GM19099 (cell line): ENCODE measurements around the gene KIF6.

Experiments used
- POLR2A ChIP-seq: IDR thresholded peaks from 3 replicates; pipeline ENCODE4 v1.6.1; 2011; ENCODE audit warnings: low read depth; ENCODE audit not compliant: insufficient read length; ENCODE audit errors: extremely low read depth

Gene KIF6

DNA sequence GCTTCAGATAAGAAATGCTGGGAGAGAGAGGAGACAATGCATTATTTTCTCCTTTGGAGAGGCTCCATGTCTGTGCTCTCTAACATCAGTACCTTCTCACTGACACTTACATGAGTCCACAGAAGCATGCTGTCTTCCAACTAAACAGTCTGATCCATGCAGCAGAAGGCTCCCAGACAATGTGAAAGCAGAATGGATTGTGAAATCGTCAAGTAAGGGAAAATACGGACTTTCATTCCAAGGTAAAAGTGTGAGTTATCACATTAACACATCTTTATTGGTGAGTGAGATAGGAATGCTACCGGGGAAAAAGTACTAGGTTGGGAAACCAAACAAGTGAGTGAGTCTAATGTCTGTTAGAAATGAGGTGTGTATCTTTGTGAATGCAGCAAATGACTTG, 235.1 kb downstream of the KIF6 start:
- no peak for TF ChIP-seq POLR2A

DNA sequence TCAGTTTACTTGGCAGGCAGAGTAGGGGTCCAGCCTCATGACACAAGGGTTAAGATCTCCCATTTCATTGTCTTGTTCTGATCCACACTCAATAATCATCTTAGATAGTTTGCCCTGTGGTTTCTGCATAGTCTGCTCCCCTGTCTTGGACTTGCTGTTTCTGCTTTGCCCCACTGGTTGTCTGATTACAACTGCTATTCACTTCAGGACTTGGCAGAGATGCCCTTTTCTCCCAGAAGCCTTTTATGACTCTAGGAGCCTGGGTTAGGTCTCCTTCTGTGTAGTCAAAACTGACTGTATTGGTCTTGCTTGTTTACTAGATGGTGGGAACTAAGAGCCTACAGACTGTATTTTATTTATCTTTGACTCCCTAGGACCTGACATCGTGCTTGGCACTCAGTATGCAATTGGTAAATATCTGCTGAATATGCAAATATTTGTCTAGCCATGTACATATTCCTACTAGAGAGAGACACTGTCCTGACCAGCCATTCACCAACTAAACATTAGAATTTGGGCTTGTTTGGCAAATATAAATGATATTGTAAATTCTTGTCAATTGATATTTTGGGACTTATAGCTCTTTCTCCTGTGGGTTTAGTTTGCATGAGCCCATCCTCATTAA, 236.8 kb downstream of the KIF6 start:
- no peak for TF ChIP-seq POLR2A

DNA sequence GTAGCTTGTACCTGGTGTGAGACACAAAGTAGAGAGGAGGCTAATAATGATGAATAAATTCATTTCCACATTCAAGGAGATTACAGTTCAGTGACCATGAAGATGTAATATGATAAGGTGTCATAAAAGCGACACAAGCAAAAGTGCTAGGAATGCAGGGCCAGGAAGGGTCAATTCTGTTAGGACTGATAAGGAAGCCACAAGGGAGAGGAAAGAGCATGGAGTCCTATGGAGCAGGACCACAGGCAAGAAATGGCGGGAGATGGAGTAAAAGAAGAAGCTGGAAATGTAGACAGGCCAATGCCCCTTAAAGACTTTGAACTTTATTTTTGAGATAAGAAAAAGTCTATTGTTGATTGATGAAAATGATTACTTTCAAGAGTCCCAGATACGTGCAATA, 240.9 kb downstream of the KIF6 start:
- TF ChIP-seq POLR2A: no peak

DNA sequence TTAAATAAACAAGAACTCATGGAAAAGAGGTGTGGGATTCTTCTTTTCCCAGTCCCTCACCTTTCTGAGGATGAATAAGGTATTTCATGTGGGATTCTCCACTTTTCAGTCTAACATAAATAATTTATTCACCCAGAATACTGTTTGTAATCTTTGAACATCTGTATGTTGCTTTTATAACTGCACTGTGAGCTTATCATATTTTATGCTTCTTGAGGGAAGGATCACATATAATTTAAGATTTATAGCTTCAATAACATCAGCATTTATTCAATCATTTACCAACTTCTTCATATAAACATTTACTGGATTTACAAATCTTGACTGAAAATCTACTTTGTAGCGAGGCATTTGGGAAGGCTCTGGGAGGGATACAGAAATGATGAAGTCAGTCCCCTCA, 248.5 kb downstream of the KIF6 start:
- no peak for TF ChIP-seq POLR2A

DNA sequence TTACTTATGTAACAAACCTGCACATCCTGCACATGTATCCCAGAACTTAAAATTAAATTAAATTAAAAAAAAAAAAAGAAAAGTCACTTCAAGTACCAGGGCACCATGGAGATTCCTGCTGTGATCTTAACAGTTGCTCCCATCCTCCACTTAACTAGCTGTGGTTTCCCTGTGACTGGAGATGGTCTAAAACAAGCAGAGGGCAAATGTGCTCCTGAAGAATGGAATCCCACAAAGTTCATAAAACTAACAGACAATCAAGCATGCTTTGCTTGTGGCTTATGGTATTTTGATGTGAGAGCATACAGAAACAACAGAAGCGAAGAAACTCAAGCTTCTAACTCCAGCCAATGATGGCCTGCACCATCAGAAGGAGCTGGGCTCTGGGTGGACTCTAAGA, 249.1 kb downstream of the KIF6 start:
- TF ChIP-seq POLR2A: no peak

DNA sequence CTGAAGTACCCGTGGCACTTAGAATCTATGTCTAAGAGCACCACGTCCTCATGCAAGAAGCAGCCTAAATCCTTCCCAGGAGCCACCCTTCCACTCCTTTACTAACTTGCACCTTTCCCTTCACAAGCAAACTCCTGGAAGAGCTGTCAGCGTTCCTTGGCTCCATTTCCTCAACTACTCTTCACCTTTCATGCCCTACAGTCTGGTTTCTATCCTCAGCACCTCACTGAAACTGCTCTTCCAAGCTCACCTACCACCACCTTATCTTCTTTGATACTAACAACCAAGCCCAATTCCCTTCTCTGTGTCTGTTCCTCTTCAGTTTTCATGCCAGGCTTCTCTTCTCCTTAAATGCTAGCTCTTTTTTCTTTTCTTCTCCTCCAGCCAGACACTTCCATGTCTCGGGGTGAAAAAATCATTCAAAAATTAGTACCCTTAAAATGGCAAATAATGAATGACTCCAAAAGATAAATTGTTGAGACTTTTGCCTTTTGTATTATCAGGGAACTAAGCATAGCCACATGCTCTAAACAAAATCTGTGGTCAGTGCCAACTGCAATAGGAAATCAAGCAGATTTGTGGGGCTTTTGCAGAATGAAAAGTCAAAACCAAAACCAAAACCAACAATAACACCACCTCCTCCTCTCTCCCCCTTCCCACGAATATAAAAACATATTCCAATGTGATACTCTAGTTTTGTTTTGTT, 253.1 kb downstream of the KIF6 start:
- TF ChIP-seq POLR2A: no peak

DNA sequence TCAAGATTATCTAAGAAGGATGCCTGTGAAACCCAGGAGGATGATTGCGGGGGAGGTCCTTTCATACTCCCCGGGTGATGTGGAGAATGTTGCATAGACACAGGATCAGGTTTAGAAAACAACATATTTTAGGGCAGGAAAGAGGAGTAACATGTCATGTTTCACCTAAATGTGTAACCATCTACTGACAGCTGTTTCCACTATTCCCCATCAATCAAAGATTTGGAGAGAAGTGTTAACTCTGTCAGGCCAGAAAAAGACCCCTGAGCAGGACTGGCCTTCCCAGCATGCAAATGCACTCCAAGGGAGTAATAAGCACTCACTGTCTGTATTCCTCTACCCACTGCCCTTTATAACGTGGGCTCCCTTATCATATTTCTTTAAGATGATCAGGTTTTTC, 254.7 kb downstream of the KIF6 start:
- no peak for TF ChIP-seq POLR2A

DNA sequence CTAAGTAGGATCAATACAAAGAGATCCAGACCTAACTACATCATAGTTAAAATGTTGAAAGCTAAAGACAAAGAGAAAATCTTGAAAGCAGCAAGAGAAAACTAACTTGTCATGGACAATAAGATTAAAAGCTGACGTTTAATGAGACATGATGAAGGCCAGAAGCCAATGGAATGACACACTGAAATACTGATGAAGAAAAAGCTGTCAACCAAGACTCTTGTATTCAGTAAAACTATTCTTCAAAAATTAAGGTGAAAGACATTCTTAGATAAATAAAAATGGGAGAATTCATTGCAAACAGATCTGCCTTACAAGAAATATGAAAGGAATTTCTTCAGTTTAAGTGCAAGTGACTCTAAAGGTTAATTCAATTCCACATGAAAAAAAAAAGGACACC, 256.8 kb downstream of the KIF6 start:
- no peak for TF ChIP-seq POLR2A

DNA sequence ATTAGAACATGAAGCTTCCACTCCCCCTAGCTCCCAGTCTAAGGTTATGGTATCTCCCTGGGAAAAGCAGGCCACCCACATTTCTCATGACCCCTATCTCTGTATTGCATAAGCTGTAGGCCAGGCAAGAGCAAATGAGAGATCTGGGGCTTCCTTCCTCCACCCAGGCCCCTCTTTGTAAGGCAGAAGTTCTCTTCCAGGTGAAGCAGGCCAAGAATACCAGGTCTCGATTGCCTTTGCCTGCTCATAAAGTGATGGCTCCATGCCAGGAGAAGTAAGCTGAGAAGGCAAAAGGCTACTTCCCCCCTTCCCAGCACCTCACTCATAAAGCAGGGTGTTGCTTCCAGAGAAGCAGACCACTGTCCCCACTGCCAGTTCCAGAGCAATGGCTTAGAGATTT, 258.6 kb downstream of the KIF6 start:
- TF ChIP-seq POLR2A: no peak

DNA sequence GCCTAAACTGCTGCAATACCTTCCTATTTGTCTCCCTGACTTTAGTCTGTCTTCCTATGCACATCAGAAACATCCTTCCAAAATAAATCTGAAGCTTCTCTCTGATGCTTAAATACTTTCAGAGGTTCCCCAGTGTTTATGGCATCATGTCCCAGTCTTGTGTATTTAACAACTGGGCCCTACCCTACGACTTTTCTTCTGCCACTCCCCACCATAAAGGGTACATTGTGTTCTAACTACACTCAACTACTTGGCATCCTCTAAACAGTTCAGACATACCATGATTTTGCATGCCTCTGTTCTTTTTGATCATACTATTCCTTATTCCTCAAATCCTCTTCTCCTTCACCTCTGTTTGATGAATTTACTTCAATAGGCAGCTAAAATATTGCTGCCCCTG, 259.7 kb downstream of the KIF6 start:
- TF ChIP-seq POLR2A: no peak

DNA sequence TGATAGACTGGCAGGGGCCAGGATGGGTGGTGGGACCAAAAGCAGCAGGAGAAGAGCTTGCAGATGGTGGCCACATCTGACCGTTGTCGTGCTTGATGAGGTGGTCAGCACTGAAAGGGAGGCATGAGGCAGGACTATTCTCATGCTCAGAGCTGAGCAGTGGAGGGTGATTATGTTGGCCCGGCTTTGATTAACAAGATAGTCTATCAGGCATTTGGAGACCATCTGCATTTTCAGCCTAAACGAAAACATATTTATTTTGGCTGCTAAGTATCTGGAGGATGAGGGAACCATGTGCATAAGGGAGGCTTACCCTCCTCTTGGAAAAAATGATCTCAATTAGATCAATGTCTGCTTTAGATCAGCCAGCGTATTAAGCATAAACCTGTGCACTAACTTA, 261.1 kb downstream of the KIF6 start:
- TF ChIP-seq POLR2A: no peak

DNA sequence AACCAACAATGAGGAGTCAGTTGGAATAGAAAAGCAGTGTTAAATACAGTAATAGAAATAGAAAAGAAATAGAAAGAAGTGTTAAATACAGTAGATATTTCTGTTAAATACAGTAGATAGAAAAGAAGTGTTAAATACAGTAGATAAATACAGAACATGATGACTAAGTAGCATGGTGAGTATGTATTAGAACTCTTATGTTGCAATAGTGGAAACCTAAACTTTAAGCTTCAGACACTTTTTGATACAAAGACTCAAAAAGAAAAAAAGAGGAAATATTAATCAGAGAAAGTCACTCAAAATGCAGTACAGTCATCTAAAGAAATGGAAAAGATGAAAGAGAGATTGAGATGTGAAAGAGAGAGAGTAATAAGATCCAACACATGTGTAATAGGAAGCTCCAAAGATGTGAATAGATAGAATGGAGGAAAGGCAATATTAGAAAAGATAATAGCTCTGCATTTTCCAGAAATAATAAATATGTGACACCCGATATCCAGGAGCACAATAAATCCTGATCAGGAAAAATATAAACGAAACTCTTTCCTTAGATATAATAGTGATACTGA, 271.2 kb downstream of the KIF6 start:
- TF ChIP-seq POLR2A: no peak

DNA sequence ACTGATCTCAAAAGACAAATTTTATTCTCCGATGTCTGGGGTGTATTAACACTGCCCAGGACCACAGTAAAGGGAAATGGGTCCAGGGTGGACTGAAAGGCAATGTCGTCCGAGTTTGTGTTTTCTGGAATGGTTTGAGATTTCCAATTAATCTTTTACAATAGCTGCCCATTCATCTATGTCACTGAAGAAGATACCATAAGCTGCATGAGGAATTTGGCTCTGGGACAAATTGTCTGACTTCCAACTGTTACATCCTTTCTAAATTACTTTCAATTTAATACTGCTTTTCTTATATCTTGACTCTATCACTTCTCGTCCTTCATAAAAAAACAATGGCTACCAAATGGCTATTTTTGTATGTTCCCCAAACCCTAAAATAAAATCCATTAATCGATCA, 272.0 kb downstream of the KIF6 start:
- no peak for TF ChIP-seq POLR2A

DNA sequence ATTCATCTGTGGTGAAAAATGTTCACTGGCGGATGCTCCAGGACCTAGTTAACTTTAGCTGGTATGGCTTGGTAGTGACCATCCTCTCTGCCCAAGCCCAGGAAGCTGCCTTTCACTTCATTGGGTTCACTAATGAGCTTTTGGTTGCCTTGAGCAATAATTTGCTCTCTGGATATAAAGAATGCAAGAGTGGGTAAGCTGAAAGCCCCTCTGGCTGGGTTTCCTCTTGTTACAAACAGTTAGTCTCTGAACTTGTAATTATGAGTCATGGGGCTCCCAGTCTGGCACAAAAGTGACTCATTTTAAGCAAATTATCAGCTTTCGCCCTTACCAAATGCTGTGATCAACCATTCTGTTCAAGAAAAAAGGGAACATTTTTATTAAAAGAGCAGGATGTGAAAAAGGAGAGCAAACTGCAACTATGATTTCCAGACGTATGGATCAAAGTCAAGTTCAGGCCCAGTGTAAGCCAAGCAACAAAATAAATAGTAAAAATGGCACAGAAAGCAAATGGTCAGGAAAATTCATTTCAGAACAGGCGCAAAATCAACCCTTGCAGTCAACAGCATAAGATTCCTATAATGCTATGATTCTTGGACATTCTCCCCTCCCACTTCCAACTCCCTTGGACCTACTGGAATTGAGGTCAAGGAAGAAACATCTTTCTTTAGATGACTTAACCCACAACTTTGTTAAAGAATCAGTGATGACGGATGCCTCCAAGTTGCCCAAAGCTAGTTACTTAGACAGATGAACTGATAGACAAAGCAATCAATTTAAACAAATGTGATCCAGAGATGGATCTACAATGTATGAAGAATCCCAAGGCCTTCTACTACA, 272.7 kb downstream of the KIF6 start:
- TF ChIP-seq POLR2A: no peak

DNA sequence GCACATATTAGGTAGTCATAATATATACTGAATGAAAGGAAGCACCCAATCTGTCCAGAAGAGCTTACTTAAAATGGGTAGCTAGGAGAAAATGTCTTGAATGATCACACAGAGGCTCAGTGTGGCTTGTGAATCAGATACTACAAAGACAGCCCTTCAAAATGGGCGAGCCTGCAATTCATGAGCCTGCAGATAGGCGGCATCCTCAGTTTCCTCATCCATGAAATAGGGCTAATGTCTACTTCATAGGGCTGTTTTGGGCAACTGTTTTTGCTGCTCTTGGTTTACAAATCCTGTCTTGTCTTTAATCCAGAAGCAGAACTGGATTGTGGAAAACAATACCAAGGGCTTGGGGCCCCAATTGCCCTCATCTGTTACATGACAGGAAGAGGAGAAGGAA, 273.4 kb downstream of the KIF6 start:
- TF ChIP-seq POLR2A: no peak

DNA sequence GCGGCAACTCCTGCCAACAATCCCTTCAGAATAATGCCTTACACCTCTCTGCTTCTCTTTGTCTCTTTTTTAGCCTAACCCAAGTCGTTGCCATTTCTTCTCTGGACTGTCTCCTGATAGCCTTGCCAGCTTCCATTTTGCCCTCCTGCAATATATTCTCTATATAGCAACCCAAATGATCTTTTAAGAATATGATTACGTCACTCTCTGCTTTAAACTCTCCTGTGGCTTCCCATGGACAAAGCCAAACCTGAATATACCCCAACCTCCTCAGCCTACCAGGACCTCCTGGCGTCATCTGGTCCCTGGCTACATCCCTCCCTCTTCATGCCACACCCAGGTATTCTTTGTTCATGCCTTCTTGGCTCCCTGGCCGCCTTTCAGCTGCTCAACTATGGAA, 276.2 kb downstream of the KIF6 start:
- no peak for TF ChIP-seq POLR2A
